ENCODE measurements around the gene LAMA5. TPM values are rescaled to one million over a fixed set of nuclear protein-coding genes. Genes with fewer than 3 reads are reported as not detected.

The LAMA5 gene
- polyA plus RNA-seq, 1 donor (not counting 4 experiments of a cell fraction or from before 2014, with no cell fraction given): 8.7 TPM

DNA sequence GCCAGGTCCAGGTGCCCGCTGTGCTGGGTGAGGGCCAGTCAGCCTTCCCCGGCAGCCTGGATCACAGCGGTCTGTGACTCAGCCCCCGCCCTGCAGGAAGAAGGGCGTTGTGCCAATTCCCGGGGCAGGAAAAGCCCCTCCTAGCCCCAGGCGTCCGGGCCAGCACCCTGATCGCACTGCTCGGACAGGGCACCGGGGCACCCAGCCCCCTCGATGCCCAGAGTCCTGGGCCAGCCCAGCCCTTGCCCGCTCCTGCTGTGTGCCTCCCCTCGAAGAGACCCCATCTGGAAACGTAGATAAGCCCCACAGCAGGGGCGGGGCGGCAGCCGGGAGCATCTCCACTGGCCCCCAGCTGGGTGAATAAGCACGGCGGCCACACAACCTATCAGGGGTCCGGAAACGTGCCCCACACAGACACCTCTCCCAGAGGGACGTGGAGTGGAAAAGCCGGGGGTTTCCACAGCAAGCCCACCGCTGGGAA lies 9.9 kb downstream of the LAMA5 start:
- peaks cover 63% of the 10 kb centered on the region for H3K79me2 ChIP-seq (ENCODE audit: control insufficient read depth, insufficient read depth, low read length)
- TF ChIP-seq, protein P1, sequence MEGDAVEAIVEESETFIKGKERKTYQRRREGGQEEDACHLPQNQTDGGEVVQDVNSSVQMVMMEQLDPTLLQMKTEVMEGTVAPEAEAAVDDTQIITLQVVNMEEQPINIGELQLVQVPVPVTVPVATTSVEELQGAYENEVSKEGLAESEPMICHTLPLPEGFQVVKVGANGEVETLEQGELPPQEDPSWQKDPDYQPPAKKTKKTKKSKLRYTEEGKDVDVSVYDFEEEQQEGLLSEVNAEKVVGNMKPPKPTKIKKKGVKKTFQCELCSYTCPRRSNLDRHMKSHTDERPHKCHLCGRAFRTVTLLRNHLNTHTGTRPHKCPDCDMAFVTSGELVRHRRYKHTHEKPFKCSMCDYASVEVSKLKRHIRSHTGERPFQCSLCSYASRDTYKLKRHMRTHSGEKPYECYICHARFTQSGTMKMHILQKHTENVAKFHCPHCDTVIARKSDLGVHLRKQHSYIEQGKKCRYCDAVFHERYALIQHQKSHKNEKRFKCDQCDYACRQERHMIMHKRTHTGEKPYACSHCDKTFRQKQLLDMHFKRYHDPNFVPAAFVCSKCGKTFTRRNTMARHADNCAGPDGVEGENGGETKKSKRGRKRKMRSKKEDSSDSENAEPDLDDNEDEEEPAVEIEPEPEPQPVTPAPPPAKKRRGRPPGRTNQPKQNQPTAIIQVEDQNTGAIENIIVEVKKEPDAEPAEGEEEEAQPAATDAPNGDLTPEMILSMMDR (optimal IDR thresholded peaks at IDR 0.05 in 1 of 3, IDR thresholded peaks at IDR 0.05 in 1 of 3, conservative IDR thresholded peaks at IDR 0.05 in 1 of 3; ENCODE audit: extremely low read depth in 1 of 3, insufficient read depth in 2 of 3, low read length in 3 of 3): no peak
- no peak for TF ChIP-seq EZH2 (IDR thresholded peaks at IDR 0.05; ENCODE audit: low read length)
- no peak overlapping the region for H3K4me3 ChIP-seq (ENCODE audit: control insufficient read depth in 2 of 3, extremely low read depth in 1 of 3, insufficient read depth in 2 of 3, low read depth in 1 of 3, low read length in 3 of 3)
- H2AFZ ChIP-seq (ENCODE audit: control insufficient read depth, low read length): no peak overlapping the region
- H3K27me3 ChIP-seq (ENCODE audit: control insufficient read depth, extremely low read depth, insufficient read depth, low read length): no peaks in the 10 kb centered on the region
- no peaks in the 10 kb centered on the region for H3K9me1 ChIP-seq (ENCODE audit: control insufficient read depth, extremely low read depth, insufficient read depth, low read length)
- FAIRE-seq: no peak
- no peaks in the 10 kb centered on the region for H3K9me3 ChIP-seq (ENCODE audit: control insufficient read depth, low read depth, low read length)
- H3K27ac ChIP-seq (ENCODE audit: control insufficient read depth, insufficient read depth, low read length): no peak overlapping the region
- H3K36me3 ChIP-seq (ENCODE audit: control insufficient read depth in 2 of 2, extremely low read depth in 1 of 2, insufficient read depth in 2 of 2, low read length in 2 of 2): peaks cover 7 to 21% of the 10 kb centered on the region in 2 experiments
- H3K4me2 ChIP-seq (ENCODE audit: control insufficient read depth, extremely low read depth, insufficient read depth, low read depth, low read length): peak overlapping the region; percentile 45
- no peak for DNase-seq (ENCODE audit: low read depth, low spot score)
- H4K20me1 ChIP-seq (ENCODE audit: control insufficient read depth, extremely low read depth, insufficient read depth, low read length): peaks cover 16% of the 10 kb centered on the region
- H3K4me1 ChIP-seq (ENCODE audit: control insufficient read depth, extremely low read depth, insufficient read depth, low read length): peaks cover 83% of the 10 kb centered on the region
- no peak overlapping the region for H3K9ac ChIP-seq (ENCODE audit: control insufficient read depth, extremely low read depth, insufficient read depth, low read length)
- dilution Hi-C loops (cut with MboI; ENCODE audit: extremely low pct_ligation_motif_present, low sequenced_read_pairs): no loop called here

DNA sequence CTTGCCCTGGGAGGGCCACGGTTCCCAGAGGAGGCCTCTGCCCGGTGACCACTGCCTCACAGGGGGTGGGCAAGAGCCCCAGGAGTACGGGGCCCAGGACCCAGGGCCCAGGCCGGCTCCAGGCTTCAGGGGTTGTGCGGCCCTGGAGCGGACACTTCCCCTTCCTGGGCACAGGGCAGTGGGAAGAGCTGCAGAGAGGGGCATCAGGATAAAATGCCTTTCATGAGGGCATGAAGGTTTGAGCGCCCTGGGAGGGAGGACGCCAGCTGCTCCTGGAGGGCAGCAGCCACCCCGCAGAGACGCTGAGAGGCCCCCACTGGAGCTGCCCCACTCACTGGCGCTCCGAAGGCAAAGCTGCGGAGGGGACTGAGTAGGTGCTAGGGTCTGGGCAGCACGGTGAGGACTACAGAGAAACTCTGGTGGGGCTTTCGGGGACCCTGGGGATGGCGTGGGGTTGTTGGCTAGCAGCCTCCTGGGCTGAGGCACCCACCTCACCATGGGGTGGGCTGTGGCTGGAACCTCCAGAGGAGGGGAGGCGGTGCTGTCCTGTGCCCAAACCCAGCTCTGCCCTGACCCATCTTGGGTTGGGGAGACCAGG lies 10.4 kb downstream of the LAMA5 start:
- Histone ChIP-seq H3K27me3 (ENCODE audit: control insufficient read depth, extremely low read depth, insufficient read depth, low read length) (no peaks in the 10 kb centered on the region), H3K4me2 (ENCODE audit: control insufficient read depth, extremely low read depth, insufficient read depth, low read depth, low read length) (peak overlapping the region; percentile 45), H3K9me3 (ENCODE audit: control insufficient read depth, low read depth, low read length) (no peaks in the 10 kb centered on the region), H3K4me3 (ENCODE audit: control insufficient read depth in 2 of 3, extremely low read depth in 1 of 3, insufficient read depth in 2 of 3, low read depth in 1 of 3, low read length in 3 of 3) (no peak overlapping the region), H2AFZ (ENCODE audit: control insufficient read depth, low read length) (no peak overlapping the region), H3K27ac (ENCODE audit: control insufficient read depth, insufficient read depth, low read length) (no peak overlapping the region), H3K36me3 (ENCODE audit: control insufficient read depth in 2 of 2, extremely low read depth in 1 of 2, insufficient read depth in 2 of 2, low read length in 2 of 2) (peaks cover 7 to 21% of the 10 kb centered on the region in 2 experiments), H4K20me1 (ENCODE audit: control insufficient read depth, extremely low read depth, insufficient read depth, low read length) (peaks cover 11% of the 10 kb centered on the region), H3K79me2 (ENCODE audit: control insufficient read depth, insufficient read depth, low read length) (peaks cover 60% of the 10 kb centered on the region), H3K9me1 (ENCODE audit: control insufficient read depth, extremely low read depth, insufficient read depth, low read length) (no peaks in the 10 kb centered on the region), H3K4me1 (ENCODE audit: control insufficient read depth, extremely low read depth, insufficient read depth, low read length) (peaks cover 83% of the 10 kb centered on the region), H3K9ac (ENCODE audit: control insufficient read depth, extremely low read depth, insufficient read depth, low read length) (no peak overlapping the region)
- FAIRE-seq (no peak), DNase-seq (ENCODE audit: low read depth, low spot score) (no peak)
- TF ChIP-seq EZH2 (IDR thresholded peaks at IDR 0.05; ENCODE audit: low read length): no peak
- TF ChIP-seq, protein P1 (optimal IDR thresholded peaks at IDR 0.05 in 1 of 3, IDR thresholded peaks at IDR 0.05 in 1 of 3, conservative IDR thresholded peaks at IDR 0.05 in 1 of 3; ENCODE audit: extremely low read depth in 1 of 3, insufficient read depth in 2 of 3, low read length in 3 of 3): no peak
- dilution Hi-C loops (cut with MboI; ENCODE audit: extremely low pct_ligation_motif_present, low sequenced_read_pairs): no loop called here

All from keratinocyte (primary cell).